GM21390 (cell line): ENCODE data around the gene CD82.
"Not testable (repeated sequence)": the region's sequence is repeated elsewhere in the genome, so short reads cannot be mapped to it uniquely, and the experiment has no call there.

ENCODE experiments used
- ATAC-seq: cut with Tn5 transposase; IDR thresholded peaks from one replicate; pipeline ENCODE4 v1.9.1; 2021; ENCODE audit not compliant: unreplicated experiment

CD82 gene

DNA sequence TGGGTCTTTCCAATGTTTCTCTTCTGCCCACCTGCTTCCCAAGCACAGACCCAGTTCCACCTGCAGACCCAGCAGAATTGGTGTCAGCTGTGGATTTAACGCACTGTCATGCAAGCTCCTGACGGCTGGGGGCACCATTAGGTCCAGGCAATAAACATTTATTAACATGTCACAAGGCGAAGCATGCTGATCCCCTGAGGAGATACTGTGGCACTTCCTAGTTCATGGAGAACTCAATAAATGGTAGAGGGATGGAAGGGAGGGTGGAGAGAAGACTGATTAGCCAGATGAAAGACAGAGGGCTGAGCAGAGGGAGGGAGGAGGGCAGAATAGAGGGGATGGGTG, 93.0 kb downstream of the CD82 start:
- no peak for ATAC-seq

DNA sequence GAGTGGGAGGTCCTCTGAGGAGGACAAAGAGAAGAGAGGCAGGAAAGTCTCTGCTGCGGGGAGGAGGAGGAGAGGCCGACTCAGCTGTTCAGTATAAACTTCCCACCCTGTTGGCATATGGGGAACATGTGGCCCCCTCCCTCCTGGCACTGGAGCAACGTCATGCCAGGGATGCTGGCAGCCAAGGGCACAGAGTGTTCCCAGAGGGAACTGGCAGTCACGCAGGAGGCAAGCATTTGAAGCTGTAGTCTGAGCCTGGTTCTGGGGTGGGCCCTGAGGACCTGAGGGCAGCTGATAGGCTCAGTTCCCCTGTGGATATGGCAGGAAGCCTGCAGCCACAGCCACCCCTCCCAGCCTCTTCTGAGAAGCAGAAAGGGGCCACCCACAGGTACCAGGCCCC, 94.2 kb downstream of the CD82 start:
- no peak for ATAC-seq

DNA sequence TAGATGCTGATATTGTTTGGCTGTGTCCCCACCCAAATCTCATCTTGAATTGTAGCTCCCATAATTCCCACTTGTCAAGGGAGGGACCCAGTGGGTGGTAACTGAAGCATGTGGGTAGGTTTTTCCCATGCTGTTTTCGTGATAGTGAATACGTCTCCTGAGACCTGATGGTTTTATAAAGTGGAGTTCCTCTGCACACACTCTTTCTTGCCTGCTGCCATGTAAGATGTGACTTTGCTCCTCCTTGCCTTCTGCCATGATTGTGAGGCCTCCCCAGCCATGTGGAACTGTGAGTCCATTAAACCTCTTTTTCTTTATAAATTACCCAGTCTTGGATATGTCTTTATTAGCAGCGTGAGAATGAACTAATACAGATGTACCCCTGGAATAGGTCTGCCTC, 95.1 kb downstream of the CD82 start:
- not testable (repeated sequence) for ATAC-seq

DNA sequence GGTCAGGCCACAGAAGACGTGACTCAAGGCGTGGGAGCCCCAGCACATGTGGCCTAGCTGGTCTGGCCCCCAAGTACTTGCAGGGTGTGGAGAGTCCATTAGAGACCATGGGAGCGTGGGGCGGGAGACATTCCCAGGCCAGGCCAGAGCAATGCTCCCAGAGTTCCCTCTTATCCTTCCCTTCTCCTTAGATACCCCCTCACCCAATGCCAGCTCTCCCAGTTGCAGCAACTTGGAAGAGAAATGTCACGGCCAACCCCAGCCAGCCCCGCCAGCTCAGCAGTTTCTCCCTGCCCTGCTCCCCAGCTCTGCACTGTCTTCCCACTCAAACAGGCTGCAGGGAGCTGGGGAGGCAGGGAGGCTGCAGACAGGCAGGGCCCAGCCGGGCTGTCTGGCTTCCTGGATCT, 95.9 kb downstream of the CD82 start:
- ATAC-seq = no peak
